C4-2B (cell line): ENCODE results near the gene AIG1.
"Not testable (repeated sequence)": the region's sequence is repeated elsewhere in the genome, so short reads cannot be mapped to it uniquely, and the experiment has no call there.

Experiments used
- H3K27ac ChIP-seq: fragments of 450-650 bp; 2 replicates; pipeline ENCODE4 v1.5.1; 2017
- CTCF ChIP-seq: fragments of 450-650 bp; conservative IDR thresholded peaks from 2 replicates; pipeline ENCODE4 v1.5.1; 2017; ENCODE audit warnings: mild to moderate bottlenecking
- ZFX ChIP-seq: fragments of 450-650 bp; IDR thresholded peaks from 2 replicates; pipeline ENCODE4 v1.6.1; 2017

AIG1 gene

GRCh38 chr6:143238306-143238705, 177.6 kb downstream of the AIG1 start:
- TF ChIP-seq ZFX (no peak), CTCF (no peak)
- no peak overlapping the region for H3K27ac ChIP-seq

- TF ChIP-seq CTCF (no peak), ZFX (no peak)
- no peak overlapping the region for H3K27ac ChIP-seq
Measured at GRCh38 chr6:143241111-143241510, 180.4 kb downstream of the AIG1 start.

GRCh38 chr6:143241911-143242310, 181.2 kb downstream of the AIG1 start:
- H3K27ac ChIP-seq = no peak overlapping the region
- TF ChIP-seq CTCF = no peak
- no peak for TF ChIP-seq ZFX

GRCh38 chr6:143243786-143244185, 183.1 kb downstream of the AIG1 start:
- H3K27ac ChIP-seq = no peak overlapping the region
- TF ChIP-seq CTCF (no peak), ZFX (no peak)

GRCh38 chr6:143245656-143246055, 185.0 kb downstream of the AIG1 start:
- no peak overlapping the region for H3K27ac ChIP-seq
- no peak for TF ChIP-seq CTCF
- TF ChIP-seq ZFX = no peak

GRCh38 chr6:143246166-143246775, 185.6 kb downstream of the AIG1 start:
- H3K27ac ChIP-seq = not testable (repeated sequence)

- H3K27ac ChIP-seq = no peak overlapping the region
- no peak for TF ChIP-seq ZFX
- TF ChIP-seq CTCF = no peak
Measured at GRCh38 chr6:143247586-143247985, 186.9 kb downstream of the AIG1 start.

GRCh38 chr6:143248359-143248758, 187.7 kb downstream of the AIG1 start:
- no peak overlapping the region for H3K27ac ChIP-seq
- TF ChIP-seq ZFX (no peak), CTCF (no peak)
